ENCODE data around the gene TBX1. TPM values are rescaled to one million over a fixed set of nuclear protein-coding genes. Genes with fewer than 3 reads are reported as not detected.
"Not testable (repeated sequence)": the region's sequence is repeated elsewhere in the genome, so short reads cannot be mapped to it uniquely, and the experiment has no call there.

The TBX1 gene
- total and polyA plus RNA-seq, 8 donors: 0.43 to 1.1 (median 0.68) TPM; not detected in 4

DNA sequence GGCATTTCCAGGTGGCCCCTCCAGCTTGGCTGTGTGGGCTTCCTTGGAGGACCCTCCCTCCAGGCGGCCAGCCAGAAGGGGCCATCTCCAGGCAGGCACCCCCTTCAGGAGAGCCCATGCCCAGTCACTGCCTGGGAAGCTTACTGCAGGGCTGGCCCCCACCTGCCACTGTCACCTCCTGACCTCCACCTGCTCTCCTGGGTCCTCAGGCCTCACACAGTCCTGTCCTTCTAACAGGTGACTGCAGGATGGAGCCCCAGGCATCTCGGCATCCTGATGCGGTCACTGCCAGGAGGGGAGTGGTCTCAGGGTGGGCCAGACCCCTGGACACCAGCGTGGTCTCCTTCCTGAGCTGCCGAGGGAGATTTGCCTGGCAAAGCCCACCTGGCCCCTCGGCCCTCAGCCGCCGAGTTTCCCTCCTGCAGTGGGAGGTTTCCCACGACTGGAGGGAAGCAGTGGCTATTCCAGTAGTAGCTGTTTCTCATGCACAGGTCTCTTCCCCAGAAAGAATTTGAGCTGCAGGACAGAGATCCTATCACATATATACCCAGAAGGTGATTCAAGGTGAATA, 13.0 kb downstream of the TBX1 start:
- no peaks in the 10 kb centered on the region for H3K36me3 ChIP-seq
- WGBS, 5 donors: 68 to 84% (median 79%) methylated on average over 6 to 9 of the region's 9 CpGs
- peaks cover under 1 to 92% (median 25%) of the 10 kb centered on the region in 3 donors for H3K27me3 ChIP-seq
- no peak for TF ChIP-seq POLR2A (IDR thresholded peaks at IDR 0.05)
- TF ChIP-seq, protein P1, sequence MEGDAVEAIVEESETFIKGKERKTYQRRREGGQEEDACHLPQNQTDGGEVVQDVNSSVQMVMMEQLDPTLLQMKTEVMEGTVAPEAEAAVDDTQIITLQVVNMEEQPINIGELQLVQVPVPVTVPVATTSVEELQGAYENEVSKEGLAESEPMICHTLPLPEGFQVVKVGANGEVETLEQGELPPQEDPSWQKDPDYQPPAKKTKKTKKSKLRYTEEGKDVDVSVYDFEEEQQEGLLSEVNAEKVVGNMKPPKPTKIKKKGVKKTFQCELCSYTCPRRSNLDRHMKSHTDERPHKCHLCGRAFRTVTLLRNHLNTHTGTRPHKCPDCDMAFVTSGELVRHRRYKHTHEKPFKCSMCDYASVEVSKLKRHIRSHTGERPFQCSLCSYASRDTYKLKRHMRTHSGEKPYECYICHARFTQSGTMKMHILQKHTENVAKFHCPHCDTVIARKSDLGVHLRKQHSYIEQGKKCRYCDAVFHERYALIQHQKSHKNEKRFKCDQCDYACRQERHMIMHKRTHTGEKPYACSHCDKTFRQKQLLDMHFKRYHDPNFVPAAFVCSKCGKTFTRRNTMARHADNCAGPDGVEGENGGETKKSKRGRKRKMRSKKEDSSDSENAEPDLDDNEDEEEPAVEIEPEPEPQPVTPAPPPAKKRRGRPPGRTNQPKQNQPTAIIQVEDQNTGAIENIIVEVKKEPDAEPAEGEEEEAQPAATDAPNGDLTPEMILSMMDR (IDR thresholded peaks at IDR 0.05): no peak
- no peak for TF ChIP-seq POLR2AphosphoS5 (IDR thresholded peaks at IDR 0.05)
- TF ChIP-seq EP300 (IDR thresholded peaks at IDR 0.05): no peak
- no peak overlapping the region for H3K27ac ChIP-seq
- no peak overlapping the region for H3K4me3 ChIP-seq
- peaks cover 0 to 10% (median 8%) of the 10 kb centered on the region in 4 donors for H3K4me1 ChIP-seq
- no peak for DNase-seq
- intact Hi-C loops (cut with DNase I; ENCODE audit: low total_unique reads): no loop called here
- no peaks in the 10 kb centered on the region for H3K9me3 ChIP-seq

GRCh38 chr22:19774628-19775027, 14.1 kb downstream of the TBX1 start:
- no peak for TF ChIP-seq EP300 (IDR thresholded peaks at IDR 0.05)
- no peak for TF ChIP-seq POLR2AphosphoS5 (IDR thresholded peaks at IDR 0.05)
- TF ChIP-seq POLR2A (IDR thresholded peaks at IDR 0.05): no peak
- TF ChIP-seq, protein P1 (IDR thresholded peaks at IDR 0.05): no peak
- Histone ChIP-seq H3K27me3 (peaks cover 0 to 92% (median 14%) of the 10 kb centered on the region in 3 donors), H3K4me1 (peaks cover 0 to 10% (median 8%) of the 10 kb centered on the region in 4 donors), H3K27ac (no peak overlapping the region), H3K36me3 (no peaks in the 10 kb centered on the region), H3K9me3 (no peaks in the 10 kb centered on the region), H3K4me3 (no peak overlapping the region)
- no peak for DNase-seq
- intact Hi-C loops (cut with DNase I; ENCODE audit: low total_unique reads): no loop called here
- WGBS, 5 donors: 89 to 97% (median 95%) methylated on average over 8 of the region's 8 CpGs

DNA sequence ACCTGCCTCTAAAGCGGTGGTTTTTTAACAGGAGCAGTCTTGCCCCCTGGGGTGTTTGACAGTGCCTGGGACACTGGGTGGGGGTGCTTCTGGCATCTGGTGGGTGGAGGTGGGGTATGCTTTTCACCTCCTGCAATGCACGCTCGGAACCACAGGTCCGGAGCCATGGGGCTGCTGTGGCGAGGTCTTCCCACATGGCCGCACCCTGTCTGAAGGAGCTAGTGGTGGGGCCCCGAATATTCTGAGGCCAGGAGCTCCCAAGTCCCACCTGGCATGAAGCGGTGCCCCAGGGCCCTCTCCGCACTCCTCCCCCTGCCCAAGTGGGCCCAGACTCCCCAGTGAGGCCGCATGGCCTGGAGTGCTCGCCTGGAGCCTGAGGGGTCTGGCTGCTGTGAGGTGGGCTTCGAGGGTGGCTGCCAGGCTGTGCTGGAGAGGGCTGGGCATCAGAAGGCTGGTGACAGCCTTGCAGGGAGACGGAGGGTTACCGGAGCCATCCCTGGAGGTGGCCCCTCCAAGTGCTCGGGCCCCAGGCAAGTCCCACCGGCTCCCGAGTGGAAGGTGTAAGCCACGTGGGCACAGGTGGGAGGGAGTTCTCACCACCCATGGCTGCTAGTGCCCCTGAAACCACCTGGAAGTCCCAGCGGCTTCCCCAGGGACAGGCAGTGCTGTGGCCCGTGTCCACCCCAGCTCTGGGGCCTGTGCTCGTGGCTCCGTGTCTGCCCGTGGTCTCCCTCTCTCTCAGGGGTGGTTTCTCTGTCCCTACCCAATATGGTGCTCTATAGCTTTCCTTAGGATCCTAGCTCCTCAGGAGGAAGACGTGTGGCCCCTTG, 15.1 kb downstream of the TBX1 start:
- no peak for TF ChIP-seq EP300 (IDR thresholded peaks at IDR 0.05)
- TF ChIP-seq, protein P1 (IDR thresholded peaks at IDR 0.05): no peak
- no peak for TF ChIP-seq POLR2A (IDR thresholded peaks at IDR 0.05)
- no peak for TF ChIP-seq POLR2AphosphoS5 (IDR thresholded peaks at IDR 0.05)
- no peak overlapping the region for H3K4me3 ChIP-seq
- no peak for DNase-seq
- H3K36me3 ChIP-seq: no peaks in the 10 kb centered on the region
- WGBS, 5 donors: 87 to 90% (median 89%) methylated on average over 15 to 24 of the region's 24 CpGs
- H3K9me3 ChIP-seq: no peaks in the 10 kb centered on the region
- peaks cover 0 to 84% (median 5%) of the 10 kb centered on the region in 3 donors for H3K27me3 ChIP-seq
- intact Hi-C loops (cut with DNase I; ENCODE audit: low total_unique reads): no loop called here
- peaks cover 0 to 10% (median 8%) of the 10 kb centered on the region in 4 donors for H3K4me1 ChIP-seq
- H3K27ac ChIP-seq: no peak overlapping the region

- Histone ChIP-seq H3K4me3 (no peak overlapping the region), H3K27me3 (peaks cover 0 to 83% (median 0%) of the 10 kb centered on the region in 3 donors), H3K4me1 (peaks cover 0 to 10% (median 8%) of the 10 kb centered on the region in 4 donors), H3K36me3 (no peaks in the 10 kb centered on the region), H3K27ac (no peak overlapping the region), H3K9me3 (peaks cover 0 to under 1% (median 0%) of the 10 kb centered on the region in 4 donors)
- WGBS, 5 donors: 39 to 57% (median 52%) methylated on average over 15 to 18 of the region's 18 CpGs
- TF ChIP-seq, protein P1 (IDR thresholded peaks at IDR 0.05): no peak
- TF ChIP-seq EP300 (IDR thresholded peaks at IDR 0.05) (no peak), POLR2A (IDR thresholded peaks at IDR 0.05) (no peak), POLR2AphosphoS5 (IDR thresholded peaks at IDR 0.05) (no peak)
- no peak for DNase-seq
- intact Hi-C loops (cut with DNase I; ENCODE audit: low total_unique reads): no loop called here
Measured at GRCh38 chr22:19776433-19777031, 16.0 kb downstream of the TBX1 start.

DNA sequence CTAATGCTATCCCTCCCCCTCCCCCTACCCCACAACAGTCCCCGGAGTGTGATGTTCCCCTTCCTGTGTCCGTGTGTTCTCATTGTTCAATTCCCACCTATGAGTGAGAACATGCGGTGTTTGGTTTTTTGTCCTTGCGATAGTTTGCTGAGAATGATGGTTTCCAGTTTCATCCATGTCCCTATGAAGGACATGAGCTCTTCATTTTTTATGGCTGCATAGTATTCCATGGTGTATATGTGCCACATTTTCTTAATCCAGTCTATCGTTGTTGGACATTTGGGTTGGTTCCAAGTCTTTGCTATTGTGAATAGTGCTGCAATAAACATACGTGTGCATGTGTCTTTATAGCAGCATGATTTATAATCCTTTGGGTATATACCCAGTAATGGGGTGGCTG, 16.6 kb downstream of the TBX1 start:
- H3K27ac ChIP-seq; H3K9me3 ChIP-seq; intact Hi-C loops (cut with DNase I; ENCODE audit: low total_unique reads); H3K4me3 ChIP-seq; DNase-seq; H3K36me3 ChIP-seq: not testable (repeated sequence)
- 77 to 93% (median 88%) methylated on average over 5 to 6 of the region's 6 CpGs for WGBS, 5 donors
- peaks cover 0 to 10% (median 8%) of the 10 kb centered on the region in 4 donors for H3K4me1 ChIP-seq
- peaks cover 0 to 83% (median 0%) of the 10 kb centered on the region in 3 donors for H3K27me3 ChIP-seq

All from stomach (tissue), 9 donors.